Prostate gland (tissue), 2 donors: ENCODE data around the gene RTN1. TPM values are rescaled to one million over a fixed set of nuclear protein-coding genes. Genes with fewer than 3 reads are reported as not detected.

Experiments
- DNase-seq: peaks from one replicate; pipeline ENCODE4 v3.0.0-alpha.2; 2019; ENCODE audit warnings: low spot score
- H3K27ac ChIP-seq, 2 donors: fragments of 200-600 bp; sonication (generic); 2 replicates each; pipeline ENCODE4 v1.5.1; 2017 to 2019
- H3K27me3 ChIP-seq: fragments of 200-600 bp; sonication (generic); replicated peaks from 2 replicates; pipeline ENCODE4 v1.5.1; 2019; ENCODE audit not compliant: insufficient read depth
- H3K36me3 ChIP-seq, 2 donors: fragments of 200-600 bp; sonication (generic); 1 replicate in 1 of 2; 2 replicates in 1 of 2; pipeline versions ENCODE4 v1.5.1 to v1.8.1; 2017 to 2019
- H3K4me1 ChIP-seq: fragments of 200-600 bp; sonication (generic); replicated peaks from 2 replicates; pipeline ENCODE4 v1.5.1; 2019
- H3K4me3 ChIP-seq, 2 donors: fragments of 200-600 bp; sonication (generic); 2 replicates each; pipeline ENCODE4 v1.5.1; 2017 to 2019
- H3K9me3 ChIP-seq: fragments of 200-600 bp; sonication (generic); 2 replicates; pipeline ENCODE4 v1.5.1; 2017
- POLR2A ChIP-seq: fragments of 450-650 bp; IDR thresholded peaks from one replicate; pipeline ENCODE4 v1.6.1; 2016; ENCODE audit warnings: antibody characterized with exemption, mild to moderate bottlenecking
- POLR2AphosphoS5 ChIP-seq: sonication (generic); formaldehyde crosslinking; IDR thresholded peaks from one replicate; pipeline ENCODE4 v1.6.1; 2017; ENCODE audit warnings: antibody characterized with exemption
- WGBS: methylation state at CpG from one replicate; pipeline ENCODE4 v1.1.5; 2018; 5-methylcytosine and 5-hydroxymethylcytosine counted together
- intact Hi-C: fragments of 100-400 bp; cut with DNase I; formaldehyde crosslinking; loops from one replicate; pipeline ENCODE4 v1.14.2; 2022
- total RNA-seq, 2 donors: library from RNA; depleted of rRNA; stranded (reverse); fragments of >200 nt; gene quantifications; one replicate each; pipeline ENCODE4 v1.1.0, GENCODE V29; 2016
- TF ChIP-seq, protein P1 (sequence below), 4 experiments: fragments of 200-600 bp in 2 of 4; fragments of 450-650 bp in 2 of 4; sonication (generic) in 2 of 4; IDR thresholded peaks; 1 replicate in 3 of 4; 2 replicates in 1 of 4; pipeline ENCODE4 v1.5.1; 2016 to 2019; ENCODE audit warnings: antibody characterized with exemption in 4 of 4, mild to moderate bottlenecking in 2 of 4, moderate library complexity in 2 of 4

The RTN1 gene
- total RNA-seq, 2 donors from 2014 or later, result 21.6 to 121 TPM

- intact Hi-C loops, result no loop called here
- no peak for DNase-seq
- Histone ChIP-seq H3K4me1 (no peaks in the 10 kb centered on the region), H3K27me3 (no peaks in the 10 kb centered on the region), H3K4me3 (no peak overlapping the region), H3K36me3 (no peaks in the 10 kb centered on the region), H3K27ac (no peak overlapping the region), H3K9me3 (no peaks in the 10 kb centered on the region)
- TF ChIP-seq POLR2AphosphoS5 (no peak), POLR2A (no peak)
- TF ChIP-seq, protein P1, sequence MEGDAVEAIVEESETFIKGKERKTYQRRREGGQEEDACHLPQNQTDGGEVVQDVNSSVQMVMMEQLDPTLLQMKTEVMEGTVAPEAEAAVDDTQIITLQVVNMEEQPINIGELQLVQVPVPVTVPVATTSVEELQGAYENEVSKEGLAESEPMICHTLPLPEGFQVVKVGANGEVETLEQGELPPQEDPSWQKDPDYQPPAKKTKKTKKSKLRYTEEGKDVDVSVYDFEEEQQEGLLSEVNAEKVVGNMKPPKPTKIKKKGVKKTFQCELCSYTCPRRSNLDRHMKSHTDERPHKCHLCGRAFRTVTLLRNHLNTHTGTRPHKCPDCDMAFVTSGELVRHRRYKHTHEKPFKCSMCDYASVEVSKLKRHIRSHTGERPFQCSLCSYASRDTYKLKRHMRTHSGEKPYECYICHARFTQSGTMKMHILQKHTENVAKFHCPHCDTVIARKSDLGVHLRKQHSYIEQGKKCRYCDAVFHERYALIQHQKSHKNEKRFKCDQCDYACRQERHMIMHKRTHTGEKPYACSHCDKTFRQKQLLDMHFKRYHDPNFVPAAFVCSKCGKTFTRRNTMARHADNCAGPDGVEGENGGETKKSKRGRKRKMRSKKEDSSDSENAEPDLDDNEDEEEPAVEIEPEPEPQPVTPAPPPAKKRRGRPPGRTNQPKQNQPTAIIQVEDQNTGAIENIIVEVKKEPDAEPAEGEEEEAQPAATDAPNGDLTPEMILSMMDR (IDR thresholded peaks at IDR 0.05), result no peak
Observed at GRCh38 chr14:59826150-59826549, 44.4 kb downstream of the RTN1 start.

- Histone ChIP-seq H3K27me3 (no peaks in the 10 kb centered on the region), H3K36me3 (no peaks in the 10 kb centered on the region), H3K4me1 (no peaks in the 10 kb centered on the region), H3K9me3 (no peaks in the 10 kb centered on the region), H3K27ac (no peak overlapping the region), H3K4me3 (no peak overlapping the region)
- intact Hi-C loops, result no loop called here
- TF ChIP-seq POLR2A, result no peak
- no peak for TF ChIP-seq POLR2AphosphoS5
- TF ChIP-seq, protein P1 (IDR thresholded peaks at IDR 0.05), result no peak
- DNase-seq, result no peak
- 79% methylated on average over 1 of the region's 1 CpG for WGBS
Observed at GRCh38 chr14:59823179-59823578, 47.4 kb downstream of the RTN1 start.

DNA sequence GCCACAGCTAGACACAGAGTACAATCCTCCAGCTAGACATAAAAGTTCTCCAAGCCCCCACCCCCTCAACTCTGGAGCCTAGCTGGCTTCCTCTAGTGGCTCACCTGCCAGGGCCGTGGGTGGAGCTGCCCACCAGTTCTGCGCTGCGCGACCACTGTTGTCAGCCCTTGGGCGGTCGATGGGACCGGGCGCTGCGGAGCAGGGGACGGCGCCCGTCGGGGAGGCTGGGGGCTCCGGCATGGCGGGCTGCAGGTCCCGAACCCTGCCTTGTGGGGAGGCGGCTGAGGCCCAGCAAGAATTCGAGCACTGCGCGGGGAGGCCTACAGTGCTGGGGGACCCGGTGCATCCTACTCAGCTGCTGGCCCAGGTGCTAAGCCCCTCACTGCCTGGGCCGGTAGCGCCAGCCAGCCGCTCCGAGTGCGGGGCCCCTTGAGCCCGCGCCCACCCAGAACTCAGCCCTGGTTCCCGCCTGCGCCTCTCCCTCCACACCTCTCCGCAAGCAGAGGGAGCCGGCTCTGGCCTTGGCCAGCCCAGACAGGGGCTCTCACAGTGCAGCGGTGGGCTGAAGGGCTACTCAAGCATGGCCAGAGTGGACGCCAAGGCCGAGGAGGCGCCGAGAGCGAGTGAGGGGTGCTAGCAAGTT, 51.0 kb downstream of the RTN1 start:
- 97% methylated on average over 32 of the region's 38 CpGs for WGBS
- Histone ChIP-seq H3K27ac (no peak overlapping the region), H3K4me1 (no peaks in the 10 kb centered on the region), H3K4me3 (no peak overlapping the region), H3K9me3 (no peaks in the 10 kb centered on the region), H3K36me3 (no peaks in the 10 kb centered on the region), H3K27me3 (no peaks in the 10 kb centered on the region)
- DNase-seq, result no peak
- intact Hi-C loops, result no loop called here
- TF ChIP-seq POLR2AphosphoS5 (no peak), POLR2A (no peak)
- TF ChIP-seq, protein P1 (IDR thresholded peaks at IDR 0.05), result no peak

GRCh38 chr14:59816941-59817340, 53.6 kb downstream of the RTN1 start:
- WGBS, result 33% methylated on average over 3 of the region's 3 CpGs
- Histone ChIP-seq H3K27me3 (no peaks in the 10 kb centered on the region), H3K4me3 (no peak overlapping the region), H3K9me3 (no peaks in the 10 kb centered on the region), H3K36me3 (no peaks in the 10 kb centered on the region), H3K4me1 (no peaks in the 10 kb centered on the region), H3K27ac (no peak overlapping the region)
- TF ChIP-seq POLR2AphosphoS5, result no peak
- TF ChIP-seq, protein P1 (IDR thresholded peaks at IDR 0.05), result no peak
- no peak for TF ChIP-seq POLR2A
- no peak for DNase-seq
- intact Hi-C loops, result no loop called here

DNA sequence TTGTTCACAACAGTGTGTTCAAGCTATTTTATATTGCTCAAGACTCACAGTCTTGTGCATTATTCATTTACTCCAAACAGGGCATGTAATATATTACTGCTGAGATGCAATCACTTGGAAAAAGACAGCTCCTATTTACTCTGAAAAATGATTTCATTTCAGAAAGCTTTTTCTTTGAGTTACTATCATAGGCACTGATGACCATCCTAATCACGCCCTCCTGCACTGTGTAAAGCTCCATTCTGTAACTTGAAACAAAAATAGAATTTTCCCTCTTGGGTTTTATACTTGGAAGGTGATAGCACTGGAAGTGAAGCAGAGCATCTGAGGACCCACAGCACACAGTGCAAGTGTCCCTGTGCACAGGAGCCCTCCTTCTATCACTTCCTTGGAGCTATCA, 55.6 kb downstream of the RTN1 start:
- Histone ChIP-seq H3K4me1 (no peaks in the 10 kb centered on the region), H3K27me3 (no peaks in the 10 kb centered on the region), H3K9me3 (no peaks in the 10 kb centered on the region), H3K4me3 (no peak overlapping the region), H3K36me3 (no peaks in the 10 kb centered on the region), H3K27ac (no peak overlapping the region)
- TF ChIP-seq POLR2AphosphoS5 (no peak), POLR2A (no peak)
- TF ChIP-seq, protein P1 (IDR thresholded peaks at IDR 0.05), result no peak
- no peak for DNase-seq
- WGBS, result 89% methylated on average over 1 of the region's 1 CpG
- intact Hi-C loops, result no loop called here
